ENCODE data around the gene FAM234A.
"Not testable (repeated sequence)": the region's sequence is repeated elsewhere in the genome, so short reads cannot be mapped to it uniquely, and the experiment has no call there.

FAM234A gene

DNA sequence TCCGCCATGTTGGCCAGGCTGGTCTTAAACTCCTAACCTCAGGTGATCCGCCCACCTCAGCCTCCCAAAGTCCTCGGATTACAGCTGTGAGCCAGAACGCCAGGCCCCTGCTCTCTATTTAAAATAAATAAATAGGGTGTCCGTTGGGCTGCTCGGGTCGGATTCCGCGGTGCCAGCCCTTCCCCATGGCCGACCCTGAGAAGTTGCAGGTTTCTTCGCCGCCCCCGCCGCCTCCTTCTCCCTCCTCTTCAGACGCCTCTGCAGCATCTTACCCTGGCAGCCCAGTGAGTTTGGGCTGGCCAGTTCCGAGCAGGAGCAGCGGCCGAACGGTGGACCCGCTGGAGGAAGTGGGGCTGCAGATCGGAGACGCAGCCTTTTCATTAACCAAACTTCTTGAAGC is 3.7 kb upstream of the FAM234A start:
- DNase-seq: no peak

DNA sequence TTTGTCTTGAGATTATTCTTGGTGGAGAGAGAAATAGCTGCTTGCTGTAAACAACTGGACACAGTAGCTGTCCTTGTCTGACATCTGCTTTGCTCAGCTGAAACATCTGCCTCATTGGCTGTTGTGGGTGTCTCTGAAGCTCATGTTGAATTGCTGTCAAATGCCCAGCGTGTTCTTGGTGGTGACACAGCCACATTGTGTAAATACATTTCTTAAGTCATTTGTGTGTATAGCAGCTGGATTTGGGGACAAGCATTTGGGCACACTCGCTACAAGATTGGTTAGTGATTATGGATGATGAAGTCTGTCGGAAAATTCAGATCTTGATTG is 5.3 kb downstream of the FAM234A start:
- no peak for DNase-seq

DNA sequence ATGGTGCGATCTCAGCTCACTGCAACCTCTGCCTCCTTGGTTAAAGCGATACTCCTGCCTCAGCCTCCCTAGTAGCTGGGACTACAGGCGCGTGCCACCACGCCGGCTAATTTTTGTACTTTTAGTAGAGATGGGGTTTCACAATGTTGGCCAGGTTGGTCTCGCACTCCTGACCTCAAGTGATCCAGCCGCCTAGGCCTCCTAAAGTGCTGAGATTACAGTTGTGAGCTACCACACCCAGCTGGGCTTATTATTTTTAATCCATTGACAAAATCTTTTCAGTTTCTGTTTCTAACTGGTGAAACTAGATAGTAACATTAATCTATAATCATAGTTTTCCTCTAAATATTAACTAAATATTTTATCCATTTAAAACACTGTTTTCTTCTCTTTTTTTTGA is 5.9 kb downstream of the FAM234A start:
- no peak for DNase-seq

DNA sequence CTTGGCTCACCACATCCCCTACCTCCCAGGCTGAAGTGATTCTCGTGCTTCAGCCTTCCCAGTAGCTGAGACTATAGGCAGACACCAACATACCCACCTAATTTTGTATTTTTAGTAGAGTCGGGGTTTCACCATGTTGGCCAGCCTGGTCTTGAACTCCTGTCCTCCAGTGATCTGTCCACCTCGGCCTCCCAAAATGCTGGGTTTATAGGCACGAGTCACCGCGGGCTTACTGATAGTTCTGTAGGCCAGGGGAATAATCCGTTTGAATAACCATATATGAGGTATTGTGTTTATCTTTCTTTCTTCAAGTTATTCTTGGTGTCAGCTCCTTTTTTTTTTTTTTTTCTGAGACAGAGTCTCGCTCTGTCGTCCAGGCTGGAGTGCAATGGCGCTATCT is 7.7 kb downstream of the FAM234A start:
- DNase-seq: no peak

DNA sequence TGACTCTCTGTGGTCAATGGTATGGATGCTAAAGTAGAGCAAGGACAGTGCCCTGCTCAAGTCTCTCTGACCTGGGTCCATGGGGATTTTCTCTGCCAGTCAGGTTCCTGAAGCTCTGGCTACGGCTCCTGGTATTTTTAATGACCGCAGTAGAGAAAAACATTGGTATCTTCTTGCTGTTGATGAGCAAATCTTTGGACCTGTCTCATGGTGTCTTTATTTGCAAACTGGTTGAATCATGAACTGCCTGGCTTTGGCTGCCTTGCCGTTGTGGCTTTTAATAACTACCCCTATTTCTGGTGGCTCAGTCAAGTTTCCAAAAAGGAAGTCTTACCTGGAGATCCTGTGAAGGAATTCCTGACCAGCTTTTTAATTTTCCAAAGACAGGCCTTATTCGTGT is 8.7 kb downstream of the FAM234A start:
- DNase-seq: no peak

DNA sequence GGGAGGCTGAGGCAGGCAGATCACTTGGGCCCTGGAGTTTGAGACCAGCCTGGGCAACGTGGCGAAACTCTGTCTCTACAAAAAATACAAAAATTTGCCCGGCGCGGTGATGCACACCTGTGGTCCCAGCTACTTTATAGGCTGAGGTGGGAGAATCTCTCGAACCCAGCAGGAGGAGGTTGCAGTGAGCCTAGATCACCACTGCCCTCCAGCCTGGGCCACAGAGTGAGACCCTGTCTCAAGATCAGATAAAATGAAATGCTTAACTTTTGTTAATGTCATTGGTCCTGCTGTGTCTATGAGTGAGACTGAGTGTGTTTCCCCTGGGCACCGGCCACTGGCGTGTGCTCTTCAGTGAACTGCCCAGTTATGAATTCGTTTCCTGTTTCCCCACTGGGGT is 10.5 kb downstream of the FAM234A start:
- no peak for DNase-seq

DNA sequence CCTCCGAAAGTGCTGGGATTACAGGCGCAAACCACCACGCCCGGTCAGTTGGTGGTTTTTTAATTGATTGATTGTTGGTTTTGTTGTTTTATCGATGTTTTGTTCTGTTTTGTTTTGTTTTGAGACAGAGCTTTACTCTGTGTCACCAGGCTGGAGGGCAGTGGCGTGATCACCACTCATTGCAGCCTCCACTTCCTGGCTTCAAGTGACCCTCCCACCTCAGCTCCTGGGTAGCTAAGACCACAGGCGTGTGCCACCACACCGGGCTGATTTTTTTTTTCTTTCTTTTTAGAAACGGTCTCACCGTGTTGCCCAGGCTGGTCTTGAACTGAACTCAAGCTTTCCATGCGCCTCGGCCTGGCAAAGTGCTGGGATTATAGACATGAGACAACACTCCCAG is 12.4 kb downstream of the FAM234A start:
- no peak for DNase-seq

DNA sequence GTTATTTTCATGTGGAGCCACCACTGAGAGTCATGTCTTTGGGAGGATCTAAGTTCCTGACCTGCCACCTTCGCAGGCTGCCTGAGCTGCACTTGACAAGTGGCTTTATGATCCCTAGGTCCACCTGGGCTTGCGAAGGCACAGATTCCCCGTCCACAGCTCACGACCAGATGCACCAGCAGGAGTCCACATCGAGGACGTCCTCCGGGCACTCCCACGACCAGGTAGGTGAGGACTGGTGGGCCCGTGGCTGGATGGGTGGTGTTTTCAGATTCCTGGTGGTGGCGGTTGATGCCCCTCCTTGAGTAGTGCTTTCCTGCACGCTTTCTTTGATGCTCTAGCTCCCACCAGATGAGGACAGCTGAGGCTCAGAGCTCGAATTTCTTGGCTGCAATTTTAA is 14.8 kb downstream of the FAM234A start:
- DNase-seq: no peak

DNA sequence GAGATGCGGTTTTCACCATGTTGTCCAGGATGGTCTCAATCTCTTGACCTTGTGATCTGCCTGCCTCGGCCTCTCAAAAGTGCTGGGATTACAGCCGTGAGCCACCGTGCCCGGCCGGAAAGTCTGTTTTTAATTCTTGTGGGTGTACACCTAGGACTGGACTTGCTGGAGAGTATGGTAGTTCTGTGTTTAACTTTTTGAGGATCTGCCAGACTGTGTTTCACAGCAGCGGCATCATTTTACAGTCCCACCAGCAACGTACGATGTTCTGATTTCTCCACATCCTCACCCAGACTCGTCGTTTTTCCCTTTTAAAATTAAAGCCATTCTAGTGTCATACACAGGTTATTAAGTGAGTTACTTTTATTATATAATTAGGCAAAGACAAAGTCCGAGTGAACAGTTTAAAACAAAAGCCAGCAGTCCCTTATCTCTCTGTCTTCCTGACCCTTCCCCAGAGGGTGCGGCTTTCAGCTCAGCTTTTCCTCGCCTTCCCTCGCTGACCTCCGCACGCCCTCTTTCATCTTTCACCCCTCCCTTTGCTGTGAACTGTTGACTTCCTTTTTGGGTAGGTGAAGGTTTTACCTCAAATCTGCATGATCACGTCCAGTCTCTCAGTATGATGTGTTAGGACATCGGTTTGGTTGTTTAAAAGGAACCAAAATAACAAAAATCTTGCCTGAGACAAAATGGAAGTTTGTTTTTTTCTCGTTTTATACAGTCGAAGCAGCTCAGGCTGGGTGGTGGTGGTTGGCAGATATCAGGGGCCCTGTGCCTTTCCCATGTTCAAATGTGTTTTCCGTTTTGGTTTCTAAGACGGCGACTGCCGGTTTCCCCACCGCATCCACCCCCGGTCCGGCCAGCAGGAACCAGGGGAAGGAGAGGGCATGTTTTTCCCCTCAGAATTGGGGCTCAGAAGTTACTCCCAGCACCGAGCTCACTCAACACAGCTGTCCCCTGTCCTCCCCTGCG is 18.0 kb downstream of the FAM234A start:
- DNase-seq: no peak

DNA sequence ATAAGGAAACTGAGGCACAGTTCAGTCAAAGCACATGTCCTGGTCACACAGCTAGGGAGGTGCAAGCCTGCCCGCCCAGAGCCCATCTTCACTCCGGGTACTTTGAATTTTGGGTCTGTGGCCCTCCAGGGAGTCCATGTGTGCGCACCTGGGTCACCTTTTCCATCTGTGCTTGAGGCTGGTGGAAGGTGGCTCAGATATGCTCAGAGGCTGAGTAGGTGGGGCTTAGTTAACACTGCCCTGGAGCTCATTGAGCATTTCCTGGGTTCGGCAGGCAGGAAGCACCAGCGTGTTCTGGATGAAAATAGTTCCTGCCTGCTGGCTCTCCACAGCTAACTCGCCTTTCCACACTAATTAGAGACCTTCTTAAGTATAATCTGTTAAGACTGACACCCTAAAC is 19.2 kb downstream of the FAM234A start:
- no peak for DNase-seq

DNA sequence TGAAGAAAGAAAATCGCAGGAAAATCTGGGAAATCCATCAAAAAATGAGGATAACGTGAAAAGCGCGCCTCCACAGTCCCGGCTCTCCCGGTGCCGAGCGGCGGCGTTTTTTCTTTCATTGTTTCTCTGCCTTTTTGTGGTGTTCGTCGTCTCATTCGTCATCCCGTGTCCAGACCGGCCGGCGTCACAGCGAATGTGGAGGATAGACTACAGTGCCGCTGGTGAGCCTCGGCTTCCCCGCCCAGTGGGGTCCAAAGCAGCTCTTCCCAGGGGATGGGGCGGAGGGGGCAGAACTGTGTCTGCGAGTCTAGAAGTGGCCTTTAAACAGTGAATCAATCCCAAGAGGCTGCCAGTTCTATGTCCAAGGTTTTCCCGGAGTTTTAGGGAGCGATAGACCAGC is 19.8 kb downstream of the FAM234A start:
- DNase-seq: no peak

DNA sequence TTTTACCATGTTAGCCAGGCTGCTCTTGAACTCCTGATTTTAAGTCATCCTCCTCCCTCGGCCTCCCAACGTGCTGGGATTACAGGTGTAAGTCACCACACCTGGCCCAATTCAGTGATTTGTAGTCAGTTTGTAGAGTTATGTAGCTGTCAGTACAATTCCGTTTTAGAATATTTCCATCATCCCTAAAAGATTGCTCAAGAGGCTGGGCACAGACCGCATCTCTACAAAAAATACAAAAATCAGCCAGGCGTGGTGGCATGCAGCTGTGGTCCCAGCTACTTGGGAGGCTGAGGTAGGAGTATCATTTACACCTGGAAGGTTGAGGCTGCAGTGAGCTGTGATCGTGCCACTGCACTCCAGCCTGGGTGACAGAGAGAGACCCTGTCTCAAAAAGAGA is 20.6 kb downstream of the FAM234A start:
- DNase-seq: no peak

DNA sequence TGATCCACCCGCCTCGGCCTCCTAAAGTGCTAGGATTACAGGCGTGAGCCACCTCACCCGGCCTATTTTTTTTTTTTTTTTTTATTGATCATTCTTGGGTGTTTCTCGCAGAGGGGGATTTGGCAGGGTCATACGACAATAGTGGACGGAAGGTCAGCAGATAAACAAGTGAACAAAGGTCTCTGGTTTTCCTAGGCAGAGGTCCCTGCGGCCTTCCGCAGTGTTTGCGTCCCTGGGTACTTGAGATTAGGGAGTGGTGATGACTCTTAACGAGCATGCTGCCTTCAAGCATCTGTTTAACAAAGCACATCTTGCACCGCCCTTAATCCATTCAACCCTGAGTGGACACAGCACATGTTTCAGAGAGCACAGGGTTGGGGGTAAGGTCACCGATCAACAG is 23.5 kb downstream of the FAM234A start:
- DNase-seq: not testable (repeated sequence)

DNA sequence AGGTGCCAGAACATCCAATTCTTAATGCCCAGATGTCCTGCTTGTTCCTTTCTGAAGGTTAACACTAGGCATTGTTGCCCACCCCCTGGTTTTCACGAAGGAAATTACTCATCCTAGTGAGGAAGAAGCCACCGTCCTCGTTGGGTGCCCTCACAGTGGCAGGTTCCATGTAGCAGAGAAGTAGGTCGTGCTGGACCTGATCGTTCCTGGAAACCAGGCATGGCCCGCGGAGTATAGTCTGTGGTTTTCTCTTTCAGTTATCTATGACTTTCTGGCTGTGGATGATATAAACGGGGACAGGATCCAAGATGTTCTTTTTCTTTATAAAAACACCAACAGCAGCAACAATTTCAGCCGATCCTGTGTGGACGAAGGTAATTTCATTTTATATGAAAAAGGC is 24.6 kb downstream of the FAM234A start:
- DNase-seq: no peak

DNA sequence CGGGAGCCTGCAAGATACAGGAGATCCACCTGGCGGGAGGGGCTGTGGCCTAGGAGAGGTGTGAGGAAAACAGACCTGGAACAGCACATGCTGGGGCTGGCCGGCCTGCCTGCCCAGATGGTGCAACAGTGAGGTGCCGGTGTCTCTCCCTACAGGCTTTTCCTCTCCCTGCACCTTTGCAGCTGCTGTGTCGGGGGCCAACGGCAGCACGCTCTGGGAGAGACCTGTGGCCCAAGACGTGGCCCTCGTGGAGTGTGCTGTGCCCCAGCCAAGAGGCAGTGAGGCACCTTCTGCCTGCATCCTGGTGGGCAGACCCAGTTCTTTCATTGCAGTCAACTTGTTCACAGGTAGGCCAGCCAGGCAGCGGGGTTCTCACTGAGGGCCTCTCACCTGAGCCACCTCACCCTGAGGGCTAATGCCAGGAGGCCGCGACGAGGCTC is 25.2 kb downstream of the FAM234A start:
- DNase-seq: no peak

DNA sequence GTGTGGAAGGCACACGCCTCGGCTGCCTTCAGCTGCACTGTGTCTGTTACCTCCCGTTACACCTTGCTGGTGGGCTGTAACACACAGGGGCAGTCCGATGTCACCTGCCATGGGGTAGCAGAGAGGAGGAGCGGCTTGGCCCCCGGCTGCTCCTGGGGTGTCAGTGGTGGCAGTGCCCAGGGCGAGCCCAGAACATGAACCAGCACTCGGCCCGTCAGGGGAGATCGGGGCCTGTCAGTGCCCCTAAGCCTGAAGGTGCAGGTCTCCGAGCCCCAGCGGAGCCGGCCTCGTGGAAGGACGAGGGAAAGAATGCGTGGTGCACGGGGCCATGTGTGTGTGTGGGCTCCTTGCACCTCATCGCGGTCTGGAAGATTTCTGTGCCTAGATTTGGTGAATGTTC is 25.7 kb downstream of the FAM234A start:
- DNase-seq: no peak

DNA sequence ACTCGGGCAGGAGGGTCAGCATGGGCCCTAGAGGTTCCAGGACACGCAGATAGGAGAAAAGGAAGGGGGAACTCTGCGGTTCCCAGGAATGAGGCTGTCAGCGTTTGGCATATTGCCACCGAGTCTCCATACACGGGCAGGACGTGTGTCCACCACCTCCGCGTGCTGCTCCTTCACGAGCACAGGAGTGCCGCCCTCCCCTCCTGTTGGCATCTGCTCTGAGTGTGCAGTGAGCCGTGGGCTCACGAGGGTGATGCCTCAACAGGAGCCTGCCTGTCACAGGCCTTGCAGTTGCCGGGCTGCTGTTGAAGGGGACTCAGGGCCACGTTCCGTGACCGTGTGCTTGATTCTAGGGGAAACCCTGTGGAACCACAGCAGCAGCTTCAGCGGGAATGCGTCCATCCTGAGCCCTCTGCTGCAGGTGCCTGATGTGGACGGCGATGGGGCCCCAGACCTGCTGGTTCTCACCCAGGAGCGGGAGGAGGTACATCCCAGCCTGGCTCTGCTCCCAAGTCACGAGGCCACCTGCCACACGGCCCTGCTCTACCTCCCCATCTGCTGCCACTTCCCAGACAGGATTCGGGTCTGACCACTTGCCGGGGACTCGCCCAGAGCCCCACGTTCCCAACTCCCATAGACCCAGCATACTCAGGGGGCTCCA is 26.5 kb downstream of the FAM234A start:
- DNase-seq: peak; percentile 58 to 85

DNA sequence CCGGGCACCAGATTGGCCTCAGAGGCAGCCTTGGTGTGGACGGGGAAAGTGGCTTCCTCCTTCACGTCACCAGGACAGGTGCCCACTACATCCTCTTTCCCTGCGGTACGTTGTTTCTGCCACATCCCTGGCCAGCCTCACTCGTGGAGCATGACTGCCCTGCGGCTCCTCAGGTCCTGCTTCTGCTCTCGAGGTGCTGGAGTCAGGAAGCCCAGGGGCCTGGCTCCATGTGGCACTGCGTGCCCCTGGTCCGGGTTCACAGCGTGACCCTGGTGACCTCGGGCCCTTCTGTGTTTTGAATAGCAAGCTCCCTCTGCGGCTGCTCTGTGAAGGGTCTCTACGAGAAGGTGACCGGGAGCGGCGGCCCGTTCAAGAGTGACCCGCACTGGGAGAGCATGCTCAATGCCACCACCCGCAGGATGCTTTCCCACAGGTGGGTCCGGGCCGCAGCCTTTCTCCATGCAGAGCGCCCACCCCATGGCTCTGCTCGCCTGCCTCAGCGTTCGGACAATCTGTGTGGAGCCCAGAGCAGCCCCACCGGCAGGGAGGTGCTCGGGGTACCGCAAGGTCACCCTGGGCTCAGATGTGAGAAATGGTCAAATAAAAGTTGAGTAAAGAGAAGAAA is 27.6 kb downstream of the FAM234A start:
- no peak for DNase-seq

DNA sequence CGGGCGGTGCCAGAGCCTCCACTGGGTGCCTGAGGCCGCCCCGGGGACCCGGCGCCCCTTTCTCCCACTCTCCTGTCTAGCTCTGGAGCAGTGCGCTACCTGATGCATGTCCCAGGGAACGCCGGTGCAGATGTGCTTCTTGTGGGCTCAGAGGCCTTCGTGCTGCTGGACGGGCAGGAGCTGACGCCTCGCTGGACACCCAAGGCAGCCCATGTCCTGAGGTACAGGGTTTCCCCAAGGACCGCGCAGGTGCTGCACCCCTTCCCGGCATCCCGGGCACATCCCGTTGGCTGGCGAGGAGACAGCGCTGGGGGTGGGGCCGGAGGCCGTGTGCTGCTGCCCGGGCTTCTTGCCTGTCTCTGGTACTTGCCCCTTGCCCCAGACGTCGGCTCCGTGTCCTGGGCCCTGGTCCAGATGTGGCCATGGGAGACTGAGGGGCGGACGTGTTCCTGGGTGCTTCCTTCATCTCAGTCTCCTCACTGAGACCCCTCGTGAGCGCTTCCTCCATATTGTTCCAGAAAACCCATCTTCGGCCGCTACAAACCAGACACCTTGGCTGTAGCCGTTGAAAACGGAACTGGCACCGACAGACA is 28.7 kb downstream of the FAM234A start:
- no peak for DNase-seq

DNA sequence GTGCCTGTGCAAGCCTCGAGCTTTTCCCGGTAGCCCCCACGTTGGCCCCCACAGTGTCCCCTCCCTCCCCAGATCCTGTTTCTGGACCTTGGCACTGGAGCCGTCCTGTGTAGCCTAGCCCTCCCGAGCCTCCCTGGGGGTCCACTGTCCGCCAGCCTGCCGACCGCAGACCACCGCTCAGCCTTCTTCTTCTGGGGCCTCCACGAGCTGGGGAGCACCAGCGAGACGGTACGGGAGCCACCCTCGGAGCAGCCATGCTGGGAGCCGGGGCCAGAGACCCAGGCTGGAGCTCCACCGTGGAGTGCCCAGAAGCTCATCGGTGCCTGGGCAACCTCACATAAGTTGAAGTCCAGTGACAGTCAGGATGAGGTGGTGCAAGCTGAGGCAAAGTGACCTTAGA is 29.3 kb downstream of the FAM234A start:
- no peak for DNase-seq

DNA sequence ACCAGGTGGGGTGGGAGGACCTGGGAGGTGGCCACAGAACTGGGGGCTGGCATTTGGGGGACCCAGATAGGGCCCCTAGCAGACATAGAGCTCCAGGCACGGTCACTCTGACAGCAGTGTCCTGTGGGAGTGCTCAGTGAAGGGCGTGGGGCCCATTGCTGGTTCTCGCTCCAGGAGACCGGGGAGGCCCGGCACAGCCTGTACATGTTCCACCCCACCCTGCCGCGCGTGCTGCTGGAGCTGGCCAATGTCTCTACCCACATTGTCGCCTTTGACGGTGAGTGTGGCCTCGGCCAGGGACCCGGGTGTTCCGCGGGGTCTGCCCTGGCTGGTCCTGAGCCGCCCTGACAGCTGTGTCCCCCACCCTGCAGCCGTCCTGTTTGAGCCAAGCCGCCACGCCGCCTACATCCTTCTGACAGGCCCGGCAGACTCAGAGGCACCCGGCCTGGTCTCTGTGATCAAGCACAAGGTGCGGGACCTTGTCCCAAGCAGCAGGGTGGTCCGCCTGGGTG is 29.9 kb downstream of the FAM234A start:
- no peak for DNase-seq

DNA sequence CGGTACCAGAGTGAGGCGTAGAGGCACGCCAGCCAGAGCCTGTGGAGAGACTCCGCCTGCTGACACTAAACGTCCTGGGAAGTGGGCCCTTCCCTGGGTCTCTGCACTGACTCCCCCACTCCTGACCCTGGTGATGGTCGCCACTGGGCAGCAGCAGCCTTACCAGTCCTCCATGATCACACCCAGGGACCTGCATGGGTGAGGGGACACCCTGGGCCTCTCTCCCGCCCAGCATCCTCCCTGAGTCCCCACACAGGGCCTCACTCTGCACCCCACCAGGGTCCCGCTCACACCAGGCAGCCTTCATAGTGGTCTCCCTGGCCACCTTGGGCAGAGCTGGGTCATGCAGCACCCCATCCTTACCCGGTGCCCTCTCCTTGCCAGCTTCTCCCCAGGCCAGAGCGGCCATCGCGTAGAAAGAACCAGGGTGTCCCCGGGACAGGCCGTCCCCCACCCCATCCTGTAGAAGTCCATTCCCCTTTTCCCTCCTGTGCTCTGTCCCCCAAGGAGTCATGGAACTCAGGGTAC is 30.4 kb downstream of the FAM234A start:
- DNase-seq: no peak

DNA sequence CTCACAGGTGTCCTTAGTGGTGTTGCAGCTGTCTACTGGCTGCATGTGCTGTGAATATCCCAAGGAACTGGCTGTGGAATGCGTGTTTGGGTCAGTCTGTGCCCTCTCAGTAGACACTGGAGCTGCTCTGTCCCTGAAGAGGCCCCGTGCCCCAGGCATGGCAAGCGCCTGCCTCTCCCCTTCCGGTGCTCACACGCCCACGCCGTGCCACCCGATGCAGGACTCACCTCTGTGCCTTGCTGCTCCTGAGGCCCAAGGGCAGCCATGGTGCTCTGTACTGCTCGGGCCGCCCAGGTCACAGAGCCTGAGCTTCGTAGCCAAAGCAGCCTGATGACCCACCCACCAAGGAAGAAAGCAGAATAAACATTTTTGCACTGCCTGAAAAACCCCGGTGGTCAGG is 31.1 kb downstream of the FAM234A start:
- no peak for DNase-seq
